ENCODE measurements around the gene GPR157. TPM values are rescaled to one million over a fixed set of nuclear protein-coding genes. Genes with fewer than 3 reads are reported as not detected.

The GPR157 gene
- total RNA-seq, 2 experiments from 2014 or later = 3.5 to 5.0 TPM

- Mint-ChIP-seq H3K9me3 (no peaks in the 10 kb centered on the region), H3K27ac (no peak overlapping the region), H3K4me1 (peaks cover 25% of the 10 kb centered on the region), H3K36me3 (ENCODE audit: low read depth) (no peaks in the 10 kb centered on the region), H3K4me3 (no peak overlapping the region), H3K27me3 (no peaks in the 10 kb centered on the region)
- ChIA-PET CTCF (interaction anchor here (0.8 to 1.9 kb wide), 5 partner anchors 10 to 159 kb away, joined by 3 to 6 read pairs (median 3); no protein-coding TSS in a partner anchor), POLR2A (interaction anchor here (1.1 kb wide), 1 partner anchor 244 kb away, joined by 4 read pairs; the partner anchor contains the start of gene ENO1)
- peak; percentile 39 for DNase-seq
Observed at GRCh38 chr1:9121496-9122409, 7.1 kb downstream of the GPR157 start.

GRCh38 chr1:9120312-9120958 is 8.5 kb downstream of the GPR157 start:
- POLR2A ChIA-PET = no interaction called here

GRCh38 chr1:9119745-9120144 is 9.2 kb downstream of the GPR157 start:
- POLR2A ChIA-PET = no interaction called here
- DNase-seq = no peak
- H3K9me3 Mint-ChIP-seq = no peaks in the 10 kb centered on the region
- no peak overlapping the region for H3K4me3 Mint-ChIP-seq
- H3K4me1 Mint-ChIP-seq = peaks cover 14% of the 10 kb centered on the region
- CTCF ChIA-PET = interaction anchor here (1.7 kb wide), 1 partner anchor 9 kb away, joined by 5 read pairs; no protein-coding TSS in a partner anchor
- no peaks in the 10 kb centered on the region for H3K36me3 Mint-ChIP-seq (ENCODE audit: low read depth)
- H3K27me3 Mint-ChIP-seq = no peaks in the 10 kb centered on the region
- H3K27ac Mint-ChIP-seq = no peak overlapping the region

More at GRCh38 chr1:9120312-9120958, 8.5 kb downstream of the GPR157 start:
- H3K27ac Mint-ChIP-seq = no peak overlapping the region
- H3K4me1 Mint-ChIP-seq = peaks cover 15% of the 10 kb centered on the region
- H3K4me3 Mint-ChIP-seq = no peak overlapping the region
- CTCF ChIA-PET = interaction anchor here (0.6 to 1.9 kb wide), 5 partner anchors 8 to 157 kb away, joined by 3 to 6 read pairs (median 3); no protein-coding TSS in a partner anchor
- DNase-seq = no peak
- no peaks in the 10 kb centered on the region for H3K27me3 Mint-ChIP-seq
- H3K36me3 Mint-ChIP-seq (ENCODE audit: low read depth) = no peaks in the 10 kb centered on the region
- no peaks in the 10 kb centered on the region for H3K9me3 Mint-ChIP-seq

DNA sequence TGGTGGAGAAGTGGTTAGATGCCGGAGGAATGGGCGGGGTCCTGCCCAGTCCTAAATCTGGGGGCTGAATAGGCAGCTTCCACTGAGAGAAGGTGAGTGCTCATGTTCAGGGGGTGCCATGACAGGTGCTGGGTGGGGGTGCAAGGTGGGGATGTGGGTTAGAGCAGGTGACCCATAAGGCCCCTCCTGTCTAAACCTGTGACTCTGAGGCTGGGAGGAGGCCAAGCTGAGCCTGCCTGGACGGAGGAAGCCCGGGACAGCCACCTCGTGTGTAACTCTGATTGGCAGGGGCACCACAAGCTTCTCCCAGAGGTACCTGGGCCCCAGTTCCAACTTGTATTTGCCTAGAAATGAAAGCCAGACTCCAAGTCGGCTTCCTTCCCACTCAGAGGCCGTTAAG is 10.7 kb downstream of the GPR157 start:
- H3K4me3 Mint-ChIP-seq = no peak overlapping the region
- no peaks in the 10 kb centered on the region for H3K36me3 Mint-ChIP-seq (ENCODE audit: low read depth)
- H3K4me1 Mint-ChIP-seq = peaks cover 16% of the 10 kb centered on the region
- H3K27me3 Mint-ChIP-seq = no peaks in the 10 kb centered on the region
- DNase-seq = no peak
- H3K27ac Mint-ChIP-seq = no peak overlapping the region
- ChIA-PET POLR2A (no interaction called here), CTCF (no interaction called here)
- no peaks in the 10 kb centered on the region for H3K9me3 Mint-ChIP-seq

GRCh38 chr1:9115351-9116205 is 13.3 kb downstream of the GPR157 start:
- no peaks in the 10 kb centered on the region for H3K9me3 Mint-ChIP-seq
- ChIA-PET POLR2A (no interaction called here), CTCF (interaction anchor here (0.7 to 1.5 kb wide), 4 partner anchors 10 to 323 kb away, joined by 3 to 5 read pairs (median 4); no protein-coding TSS in a partner anchor)
- no peak for DNase-seq
- no peak overlapping the region for H3K27ac Mint-ChIP-seq
- H3K4me1 Mint-ChIP-seq = peaks cover 28% of the 10 kb centered on the region
- no peaks in the 10 kb centered on the region for H3K27me3 Mint-ChIP-seq
- H3K4me3 Mint-ChIP-seq = no peak overlapping the region
- no peaks in the 10 kb centered on the region for H3K36me3 Mint-ChIP-seq (ENCODE audit: low read depth)

GRCh38 chr1:9112961-9113880 is 15.7 kb downstream of the GPR157 start:
- H3K4me1 Mint-ChIP-seq = peaks cover 28% of the 10 kb centered on the region
- no peak for DNase-seq
- ChIA-PET POLR2A (interaction anchor here (1.2 kb wide), 1 partner anchor 93 kb away, joined by 3 read pairs; no protein-coding TSS in a partner anchor), CTCF (interaction anchor here (0.7 to 1.3 kb wide), 2 partner anchors 8 to 21 kb away, joined by 3 read pairs; no protein-coding TSS in a partner anchor)
- no peak overlapping the region for H3K27ac Mint-ChIP-seq
- H3K9me3 Mint-ChIP-seq = no peaks in the 10 kb centered on the region
- no peaks in the 10 kb centered on the region for H3K36me3 Mint-ChIP-seq (ENCODE audit: low read depth)
- H3K4me3 Mint-ChIP-seq = no peak overlapping the region
- no peaks in the 10 kb centered on the region for H3K27me3 Mint-ChIP-seq

DNA sequence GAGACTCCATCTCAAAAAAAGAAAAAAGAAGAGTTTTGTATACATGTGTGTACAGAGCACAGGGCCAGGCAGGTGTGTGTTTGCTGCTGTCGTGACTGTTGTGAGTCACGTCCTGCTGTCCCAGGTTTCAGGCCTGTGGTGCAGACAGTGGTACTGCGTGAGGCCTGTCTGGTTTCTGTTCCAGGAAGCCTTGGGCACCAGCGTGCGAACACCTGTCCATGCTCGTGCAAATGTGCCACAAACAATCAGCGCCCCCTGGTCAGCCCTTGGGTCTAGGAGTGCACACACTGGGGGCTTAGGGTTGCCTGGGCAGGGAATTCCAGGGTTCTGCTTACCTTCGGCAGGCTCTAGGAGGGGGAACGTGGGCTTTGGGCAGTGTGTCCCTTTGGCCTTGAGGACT is 16.9 kb downstream of the GPR157 start:
- ChIA-PET POLR2A (interaction anchor here (1.2 to 1.6 kb wide), 2 partner anchors 84 to 95 kb away, joined by 3 to 5 read pairs; no protein-coding TSS in a partner anchor), CTCF (interaction anchor here (0.8 to 2.6 kb wide), 7 partner anchors 9 to 155 kb away, joined by 3 to 13 read pairs (median 5); no protein-coding TSS in a partner anchor)
- Mint-ChIP-seq H3K27ac (no peak overlapping the region), H3K27me3 (no peaks in the 10 kb centered on the region), H3K4me3 (no peak overlapping the region), H3K36me3 (ENCODE audit: low read depth) (no peaks in the 10 kb centered on the region), H3K9me3 (no peaks in the 10 kb centered on the region), H3K4me1 (peaks cover 28% of the 10 kb centered on the region)
- DNase-seq = peak; percentile 51

DNA sequence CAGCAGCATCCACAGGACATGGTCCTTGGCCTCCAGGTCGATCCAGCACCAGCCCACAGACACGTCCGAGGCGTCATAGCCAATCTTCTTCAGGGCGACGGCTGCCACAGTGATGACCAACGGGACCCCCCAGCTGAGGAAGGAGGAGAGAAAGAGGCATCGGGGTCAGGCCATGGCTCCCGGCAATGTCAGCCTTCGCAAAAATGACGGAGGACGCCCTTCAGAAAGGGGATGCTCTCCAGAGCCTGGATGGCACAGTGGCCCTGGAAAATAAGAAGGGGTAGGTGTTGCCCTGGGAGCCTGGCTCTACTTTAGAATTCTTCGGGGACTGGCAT is 17.6 kb downstream of the GPR157 start:
- ChIA-PET POLR2A (interaction anchor here (1.6 kb wide), 1 partner anchor 85 kb away, joined by 5 read pairs; no protein-coding TSS in a partner anchor), CTCF (interaction anchor here (0.8 to 2.6 kb wide), 24 partner anchors 9 to 380 kb away, joined by 3 to 16 read pairs (median 4); partner anchors contain the start of gene H6PD)
- DNase-seq = no peak
- H3K27me3 Mint-ChIP-seq = no peaks in the 10 kb centered on the region
- no peak overlapping the region for H3K4me3 Mint-ChIP-seq
- no peaks in the 10 kb centered on the region for H3K36me3 Mint-ChIP-seq (ENCODE audit: low read depth)
- no peaks in the 10 kb centered on the region for H3K9me3 Mint-ChIP-seq
- H3K4me1 Mint-ChIP-seq = peaks cover 28% of the 10 kb centered on the region
- no peak overlapping the region for H3K27ac Mint-ChIP-seq

DNA sequence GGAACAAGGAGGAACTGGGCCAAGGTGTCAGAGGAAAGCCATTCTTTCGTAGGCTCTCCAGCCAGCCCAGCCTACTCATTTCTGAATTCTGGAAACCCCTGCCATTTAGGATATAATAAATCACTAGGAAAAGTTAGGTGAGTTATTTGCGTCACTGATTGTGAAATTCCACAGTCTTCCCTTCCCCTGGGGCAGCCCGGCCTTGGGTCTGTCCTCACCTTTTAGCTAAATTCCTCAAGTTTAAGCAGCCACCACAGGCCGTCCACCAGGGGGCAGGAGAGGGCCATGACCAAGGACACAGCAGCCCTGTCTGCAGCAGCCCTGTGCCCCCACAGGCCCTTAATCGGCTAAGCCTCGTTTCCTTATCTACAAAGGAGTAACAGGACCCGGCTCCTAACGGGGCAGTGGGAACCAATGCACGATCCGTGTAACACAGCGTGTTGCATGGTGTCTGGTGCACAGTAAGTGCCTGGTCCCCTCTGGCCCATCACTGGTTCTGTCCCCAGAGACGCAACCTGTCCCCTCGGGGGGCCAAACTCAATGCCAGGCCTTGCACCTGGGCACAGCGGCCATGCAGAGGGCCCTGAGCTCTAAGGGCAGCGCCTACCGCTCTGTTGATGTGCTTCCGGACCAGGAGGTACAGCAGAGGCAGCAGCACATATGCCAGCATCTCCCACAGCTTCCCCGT is 18.1 kb downstream of the GPR157 start:
- peaks cover 28% of the 10 kb centered on the region for H3K4me1 Mint-ChIP-seq
- H3K9me3 Mint-ChIP-seq = no peaks in the 10 kb centered on the region
- DNase-seq = peak; percentile 87
- no peak overlapping the region for H3K27ac Mint-ChIP-seq
- CTCF ChIA-PET = interaction anchor here (0.5 to 2.6 kb wide), 36 partner anchors 8 to 438 kb away, joined by 3 to 16 read pairs (median 4); partner anchors contain the start of gene H6PD
- H3K36me3 Mint-ChIP-seq (ENCODE audit: low read depth) = no peaks in the 10 kb centered on the region
- H3K27me3 Mint-ChIP-seq = no peaks in the 10 kb centered on the region
- POLR2A ChIA-PET = interaction anchor here (1.6 kb wide), 1 partner anchor 85 kb away, joined by 5 read pairs; no protein-coding TSS in a partner anchor
- no peak overlapping the region for H3K4me3 Mint-ChIP-seq

DNA sequence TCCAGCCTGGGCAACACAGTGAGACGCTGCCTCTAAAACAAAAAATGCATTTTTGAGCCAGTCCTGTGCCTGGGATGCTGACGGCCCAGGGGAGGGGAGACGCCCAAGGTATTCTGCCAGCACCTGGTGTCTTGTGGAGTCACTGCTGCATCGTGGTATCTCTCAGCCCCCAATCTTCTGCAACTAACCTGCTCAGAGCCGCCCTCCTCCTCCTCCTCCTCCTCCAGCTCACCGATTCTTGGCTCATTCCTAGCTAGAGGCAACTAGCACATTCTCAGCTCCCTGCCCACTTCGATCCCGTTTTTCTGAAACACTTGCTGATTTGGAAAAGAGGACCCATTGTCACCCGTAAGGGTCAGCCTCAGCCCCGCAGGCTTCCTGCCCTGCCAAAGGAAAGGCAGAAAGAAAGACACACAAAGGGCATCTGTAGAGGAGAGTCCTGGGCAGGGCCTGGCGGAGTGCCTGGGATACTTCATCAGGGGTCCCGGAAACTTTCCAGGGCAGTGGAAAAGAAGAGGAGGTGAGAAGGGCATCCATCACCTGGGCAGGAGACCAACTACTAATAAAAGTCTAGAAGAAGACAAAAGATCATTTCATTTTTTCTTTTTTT is 20.7 kb downstream of the GPR157 start:
- no peaks in the 10 kb centered on the region for H3K9me3 Mint-ChIP-seq
- DNase-seq = no peak
- ChIA-PET POLR2A (no interaction called here), CTCF (interaction anchor here (1.7 to 1.8 kb wide), 2 partner anchors 12 to 89 kb away, joined by 5 to 7 read pairs; no protein-coding TSS in a partner anchor)
- no peak overlapping the region for H3K4me3 Mint-ChIP-seq
- no peaks in the 10 kb centered on the region for H3K36me3 Mint-ChIP-seq (ENCODE audit: low read depth)
- H3K27ac Mint-ChIP-seq = no peak overlapping the region
- no peaks in the 10 kb centered on the region for H3K27me3 Mint-ChIP-seq
- H3K4me1 Mint-ChIP-seq = peaks cover 25% of the 10 kb centered on the region

DNA sequence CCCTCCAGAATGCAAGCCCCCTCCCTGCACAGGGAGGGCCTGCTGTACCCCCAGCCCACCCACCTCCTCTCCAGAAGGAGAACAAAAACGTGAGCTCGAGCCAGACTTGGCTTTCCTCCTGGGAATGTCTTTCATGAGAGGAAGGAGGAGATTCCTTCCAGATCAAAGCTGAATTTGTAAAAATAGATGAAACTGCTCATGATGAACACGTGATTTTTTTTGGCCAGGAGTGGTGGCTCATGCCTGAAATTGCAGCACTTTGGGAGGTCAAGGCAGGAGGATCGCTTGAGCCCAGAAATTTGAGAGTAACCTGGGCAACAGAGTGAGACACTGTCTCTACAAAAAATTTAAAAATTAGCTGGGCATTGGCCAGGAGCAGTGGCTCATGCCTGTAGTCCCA is 21.8 kb downstream of the GPR157 start:
- Mint-ChIP-seq H3K9me3 (no peaks in the 10 kb centered on the region), H3K4me3 (no peak overlapping the region), H3K4me1 (peaks cover 17% of the 10 kb centered on the region), H3K27me3 (no peaks in the 10 kb centered on the region), H3K27ac (no peak overlapping the region), H3K36me3 (ENCODE audit: low read depth) (no peaks in the 10 kb centered on the region)
- ChIA-PET POLR2A (no interaction called here), CTCF (interaction anchor here (1.0 to 1.4 kb wide), 2 partner anchors 36 to 102 kb away, joined by 3 to 4 read pairs; no protein-coding TSS in a partner anchor)
- DNase-seq = no peak

All from activated CD4-positive, alpha-beta memory T cell treated with anti-CD3 and anti-CD28 coated beads, Interleukin-2, amount 10 ng/mL, durations not matched to agents 7 days and 5 days (primary cell).